H1 (cell line): ENCODE data around the gene FBXO47. TPM values are rescaled to one million over a fixed set of nuclear protein-coding genes. Genes with fewer than 3 reads are reported as not detected.
A peak's percentile ranks its signal among the peaks of the same experiment; 100 is the strongest.

Source experiments
- CTCF ChIA-PET: fragments of 300-600 bp; sonication (Branson Sonifier 250); formaldehyde crosslinking; loops from one replicate; lab custom pipeline; 2021; ENCODE audit not compliant: partially characterized antibody; lab: Charles Lee
- POLR2A ChIA-PET: fragments of 300-600 bp; sonication (Branson Sonifier 250); formaldehyde crosslinking; loops from one replicate; lab custom pipeline; 2021; ENCODE audit warnings: inconsistent platforms; ENCODE audit not compliant: partially characterized antibody; lab: Charles Lee
- DNase-seq, 2 experiments: peaks; one replicate each; pipeline versions ENCODE4 v3.0.0 to v3.0.0-alpha.2; 2010 to 2022; ENCODE audit warnings: low spot score in 2 of 2, low read depth in 1 of 2, mixed read lengths in 1 of 2
- FAIRE-seq: peaks from 2 replicates; lab custom pipeline; 2011; peaks lifted over from hg19 to GRCh38; lab: Jason Lieb, UNC
- H2AFZ ChIP-seq: 2 replicates; pipeline ENCODE4 v1.8.1; 2012; ENCODE audit warnings: low read length, inconsistent platforms
- H2AK5ac ChIP-seq: 2 replicates; pipeline ENCODE4 v1.6.1; 2013; ENCODE audit warnings: low read depth, low read length
- H2BK120ac ChIP-seq: replicated peaks from 2 replicates; pipeline ENCODE3; 2013; ENCODE audit warnings: low read depth, low read length, inconsistent platforms
- H2BK12ac ChIP-seq: 2 replicates; pipeline ENCODE4 v1.6.1; 2013; ENCODE audit warnings: low read depth, low read length
- H2BK15ac ChIP-seq: 2 replicates; pipeline ENCODE4 v1.6.1; 2013; ENCODE audit warnings: low read length
- H2BK20ac ChIP-seq: 2 replicates; pipeline ENCODE4 v1.6.1; 2013; ENCODE audit warnings: low read length
- H2BK5ac ChIP-seq: 2 replicates; pipeline ENCODE4 v1.6.1; 2013; ENCODE audit warnings: low read depth, low read length
- H3K14ac ChIP-seq: 2 replicates; pipeline ENCODE4 v1.6.1; 2013; ENCODE audit warnings: inconsistent platforms; ENCODE audit not compliant: insufficient read length
- H3K18ac ChIP-seq: 2 replicates; pipeline ENCODE4 v1.6.1; 2013; ENCODE audit warnings: low read length; ENCODE audit errors: extremely low read depth
- H3K23ac ChIP-seq: 2 replicates; pipeline ENCODE4 v1.6.1; 2013; ENCODE audit warnings: inconsistent platforms; ENCODE audit not compliant: insufficient read length
- H3K23me2 ChIP-seq: 2 replicates; pipeline ENCODE4 v1.6.1; 2013; ENCODE audit warnings: low read depth, low read length
- H3K27ac ChIP-seq: 2 replicates; pipeline ENCODE4 v1.6.1; 2011; ENCODE audit warnings: low read depth, low read length, inconsistent platforms
- H3K27me3 ChIP-seq, 4 experiments: replicated peaks in 1 of 4; 1 replicate in 1 of 4; 2 replicates in 3 of 4; pipeline versions ENCODE4 v1.6.1 to v1.8.1; 2011 to 2013; ENCODE audit warnings: low read length in 3 of 4, mild to moderate bottlenecking in 3 of 4, inconsistent platforms in 2 of 4, mixed read lengths in 2 of 4, moderate library complexity in 1 of 4; ENCODE audit not compliant: control insufficient read depth in 3 of 4, insufficient read depth in 3 of 4; ENCODE audit errors: extremely low read depth in 1 of 4
- H3K36me3 ChIP-seq, 4 experiments: 2 replicates each; pipeline versions ENCODE4 v1.6.1 to v1.8.1; 2011 to 2013; ENCODE audit warnings: mild to moderate bottlenecking in 4 of 4, low read length in 3 of 4, moderate library complexity in 2 of 4, control low read depth in 1 of 4, inconsistent platforms in 1 of 4; ENCODE audit not compliant: insufficient read depth in 4 of 4, control insufficient read depth in 2 of 4
- H3K4ac ChIP-seq: replicated peaks from 2 replicates; pipeline ENCODE3; 2013; ENCODE audit warnings: low read length, low read depth, mixed read lengths, inconsistent platforms; ENCODE audit not compliant: insufficient read length
- H3K4me1 ChIP-seq, 4 experiments: replicated peaks in 1 of 4; 1 replicate in 1 of 4; 2 replicates in 3 of 4; pipeline versions ENCODE4 v1.6.1 to v1.8.1; 2011 to 2013; ENCODE audit warnings: low read length in 3 of 4, inconsistent platforms in 2 of 4, mixed read lengths in 1 of 4; ENCODE audit not compliant: insufficient read depth in 4 of 4, control insufficient read depth in 3 of 4
- H3K4me2 ChIP-seq, 2 experiments: 2 replicates each; pipeline versions ENCODE4 v1.6.1 to v1.8.1; 2011 to 2013; ENCODE audit warnings: low read depth in 2 of 2, low read length in 2 of 2, control low read depth in 1 of 2, inconsistent platforms in 1 of 2, mild to moderate bottlenecking in 1 of 2; ENCODE audit not compliant: insufficient read depth in 1 of 2
- H3K4me3 ChIP-seq, 4 experiments: fragments of 200-600, 300-600 bp in 1 of 4; sonication (generic), shearing (Covaris generic), sonication (Bioruptor Twin) in 1 of 4; 2 replicates each; pipeline versions ENCODE4 v1.5.1 to v1.8.1; 2011 to 2016; ENCODE audit warnings: low read length in 4 of 4, low read depth in 3 of 4, control low read depth in 2 of 4, inconsistent platforms in 2 of 4, mild to moderate bottlenecking in 2 of 4, mixed read lengths in 1 of 4, moderate library complexity in 1 of 4; ENCODE audit not compliant: insufficient read depth in 2 of 4; ENCODE audit errors: extremely low read depth in 1 of 4
- H3K56ac ChIP-seq: replicated peaks from 2 replicates; pipeline ENCODE3; 2013; ENCODE audit warnings: low read depth, mild to moderate bottlenecking, mixed read lengths, low read length, inconsistent platforms; ENCODE audit not compliant: insufficient read length
- H3K79me1 ChIP-seq: 2 replicates; pipeline ENCODE4 v1.6.1; 2013; ENCODE audit warnings: low read depth, low read length, control low read depth
- H3K79me2 ChIP-seq, 2 experiments: 2 replicates each; pipeline versions ENCODE4 v1.6.1 to v1.8.1; 2012 to 2013; ENCODE audit warnings: low read length in 2 of 2, mild to moderate bottlenecking in 2 of 2, inconsistent platforms in 1 of 2; ENCODE audit not compliant: insufficient read depth in 2 of 2, control insufficient read depth in 1 of 2
- H3K9ac ChIP-seq, 4 experiments: replicated peaks in 1 of 4; 1 replicate in 1 of 4; 2 replicates in 3 of 4; pipeline versions ENCODE4 v1.6.1 to v1.8.1; 2011 to 2013; ENCODE audit warnings: low read depth in 3 of 4, low read length in 3 of 4, control low read depth in 2 of 4, mild to moderate bottlenecking in 2 of 4, moderate library complexity in 2 of 4, inconsistent platforms in 1 of 4; ENCODE audit errors: extremely low read depth in 1 of 4
- H3K9me3 ChIP-seq, 2 experiments: 2 replicates each; pipeline versions ENCODE4 v1.6.1 to v1.8.1; 2012 to 2013; ENCODE audit warnings: mild to moderate bottlenecking in 2 of 2, moderate library complexity in 2 of 2, control low read depth in 1 of 2, inconsistent platforms in 1 of 2, low read depth in 1 of 2, low read length in 1 of 2, mixed read lengths in 1 of 2; ENCODE audit not compliant: insufficient read depth in 2 of 2
- H4K20me1 ChIP-seq, 2 experiments: replicated peaks in 1 of 2; 2 replicates each; pipeline versions ENCODE3 to v1.8.1; 2011 to 2013; ENCODE audit warnings: inconsistent platforms in 2 of 2, low read length in 2 of 2, mild to moderate bottlenecking in 1 of 2; ENCODE audit not compliant: insufficient read depth in 2 of 2, control insufficient read depth in 1 of 2
- H4K5ac ChIP-seq: 2 replicates; pipeline ENCODE4 v1.6.1; 2013; ENCODE audit warnings: low read length, low read depth, mixed read lengths, inconsistent platforms; ENCODE audit not compliant: insufficient read length
- H4K8ac ChIP-seq: 2 replicates; pipeline ENCODE4 v1.8.0; 2013; ENCODE audit warnings: mild to moderate bottlenecking, moderate library complexity, low read length, inconsistent platforms; ENCODE audit not compliant: insufficient read depth; ENCODE audit errors: extremely low read depth
- H4K91ac ChIP-seq: replicated peaks from 2 replicates; pipeline ENCODE3; 2013; ENCODE audit warnings: low read length, mixed read lengths, inconsistent platforms; ENCODE audit not compliant: insufficient read length
- ATF2 ChIP-seq: IDR thresholded peaks from 2 replicates; pipeline ENCODE4 v1.6.1; 2012; ENCODE audit warnings: low read length, inconsistent platforms
- FOSL1 ChIP-seq: IDR thresholded peaks from 2 replicates; pipeline ENCODE4 v1.6.1; 2011; ENCODE audit warnings: mild to moderate bottlenecking, low read depth, low read length, moderate library complexity; ENCODE audit not compliant: insufficient read depth
- HDAC2 ChIP-seq, 2 experiments: fragments of 300-600 bp in 1 of 2; sonication (generic) in 1 of 2; IDR thresholded peaks; 2 replicates each; pipeline ENCODE4 v1.6.1; 2011 to 2012; ENCODE audit warnings: low read depth in 2 of 2, low read length in 2 of 2, mild to moderate bottlenecking in 2 of 2, moderate library complexity in 2 of 2, borderline replicate concordance in 1 of 2, inconsistent platforms in 1 of 2
- JUND ChIP-seq: IDR thresholded peaks from 2 replicates; pipeline ENCODE4 v1.6.1; 2011; ENCODE audit warnings: mild to moderate bottlenecking, improper control_type of control experiment, low read length
- KDM4A ChIP-seq: IDR thresholded peaks from one replicate; pipeline ENCODE4 v1.7.1; 2012; ENCODE audit warnings: low read depth, mild to moderate bottlenecking, moderate library complexity, low read length, inconsistent platforms; ENCODE audit not compliant: severe bottlenecking
- SRF ChIP-seq: IDR thresholded peaks from 2 replicates; pipeline ENCODE4 v1.6.1; 2011; ENCODE audit warnings: mild to moderate bottlenecking, low read depth, low read length, moderate library complexity
- TAF1 ChIP-seq: IDR thresholded peaks from 2 replicates; pipeline ENCODE4 v1.6.1; 2011; ENCODE audit warnings: mild to moderate bottlenecking, low read depth, low read length
- ZNF274 ChIP-seq: IDR thresholded peaks from 2 replicates; pipeline ENCODE4 v1.7.0; 2012; ENCODE audit warnings: low read length, borderline replicate concordance; ENCODE audit errors: extremely low read depth
- WGBS, 2 experiments: shearing (Covaris generic) in 1 of 2; methylation state at CpG; one replicate each; pipeline versions ENCODE4 v1.1.6 to v1.1.7; 2013 to 2015; ENCODE audit warnings: low lambda C conversion rate in 2 of 2, mixed read lengths in 2 of 2, inconsistent platforms in 1 of 2, low coverage in 1 of 2, missing lambda C conversion rate in 1 of 2; ENCODE audit not compliant: insufficient replicate concordance in 2 of 2, insufficient coverage in 1 of 2, insufficient read length in 1 of 2; ENCODE audit errors: extremely low coverage in 1 of 2, missing lambda C conversion rate in 1 of 2; 5-methylcytosine and 5-hydroxymethylcytosine counted together
- polyA plus RNA-seq, 7 experiments: library from polyadenylated mRNA; depleted of rRNA in 3 of 7; stranded (reverse) in 5 of 7; unstranded in 2 of 7; fragments of >200 nt in 5 of 7; fragments of 200-250 nt in 2 of 7; gene quantifications; 1 replicate in 5 of 7; 2 replicates in 1 of 7; 4 replicates in 1 of 7; pipeline versions ENCODE4 v1.2.1 to v1.2.3, GENCODE V29; 2011 to 2013; ENCODE audit warnings: missing spikeins in 2 of 7, mixed read lengths in 2 of 7
- total RNA-seq: library from RNA; stranded (reverse); fragmentation: NEBNext Ultra II Directional; extraction: Animal tissue kit (Norgen Biotek cat#: 25700); gene quantifications from 2 replicates; pipeline ENCODE4 v1.2.1, GENCODE V29; 2021

FBXO47 gene
- total and polyA plus RNA-seq, 2 of the 8 experiments (the other 6 are each of a cell fraction or from before 2014, with no cell fraction given): not detected

GRCh38 chr17:39011907-39012468, 44.8 kb upstream of the FBXO47 start:
- H2BK120ac ChIP-seq: no peak overlapping the region
- no peaks in the 10 kb centered on the region for H3K36me3 ChIP-seq
- H3K4me3 ChIP-seq: peak overlapping the region; percentile 20 to 51 (median 37); a peak in 7 of 8 replicates
- H4K8ac ChIP-seq: peak overlapping the region; percentile 79; the same call in 1 of the 2 replicates
- no peak overlapping the region for H3K56ac ChIP-seq
- WGBS, 2 experiments: 11% methylated on average over 9 of the region's 14 CpGs; no CpG with 5 or more reads in 1 of the 2 experiments
- peak overlapping the region in 1 of 4 experiments; percentile 13; a peak in 1 of 7 replicates for H3K9ac ChIP-seq
- H3K23me2 ChIP-seq: 0 out of 2 replicates have a peak, but pooled peaks cover 3% of the 10 kb centered on the region
- no peaks in the 10 kb centered on the region for H3K27me3 ChIP-seq
- no peaks in the 10 kb centered on the region for H4K20me1 ChIP-seq
- H3K9me3 ChIP-seq: peaks cover 0 to 3% of the 10 kb centered on the region in 2 experiments; a peak in 1 of 4 replicates
- POLR2A ChIA-PET: interaction anchor here (0.6 to 1.5 kb wide), 4 partner anchors 9 to 389 kb away, joined by 3 to 9 read pairs (median 4); partner anchors contain the start of gene FBXL20
- H3K4me2 ChIP-seq: peak overlapping the region; percentile 61 to 63
- H3K14ac ChIP-seq: no peak overlapping the region
- CTCF ChIA-PET: interaction anchor here (0.6 to 1.6 kb wide), 10 partner anchors 9 to 336 kb away, joined by 3 to 14 read pairs (median 3); no protein-coding TSS in a partner anchor
- H3K27ac ChIP-seq: no peak overlapping the region
- no peak overlapping the region for H3K4ac ChIP-seq
- H2BK12ac ChIP-seq: peak overlapping the region; percentile 87; the same call in 1 of the 2 replicates
- H3K18ac ChIP-seq: no peak overlapping the region
- no peak overlapping the region for H4K5ac ChIP-seq
- DNase-seq (peak; percentile 29 to 77), FAIRE-seq (peak; percentile 39)
- peaks cover 0 to 4% (median 0%) of the 10 kb centered on the region in 4 experiments; a peak in 3 of 7 replicates for H3K4me1 ChIP-seq
- no peak overlapping the region for H3K23ac ChIP-seq
- H4K91ac ChIP-seq: no peak overlapping the region
- no peaks in the 10 kb centered on the region for H3K79me1 ChIP-seq
- H2AFZ ChIP-seq: 0 out of 2 replicates have a peak overlapping the region, but pooled peaks have one; percentile 19
- H2BK20ac ChIP-seq: peak overlapping the region; percentile 91; the same call in 1 of the 2 replicates
- no peaks in the 10 kb centered on the region for H3K79me2 ChIP-seq
- H2AK5ac ChIP-seq: no peak overlapping the region
- H2BK15ac ChIP-seq: no peak overlapping the region
- peak overlapping the region; percentile 71; the same call in 1 of the 2 replicates for H2BK5ac ChIP-seq
- no peak for TF ChIP-seq ZNF274
- peak; percentile 30 to 38; a peak in 1 of 4 replicates for TF ChIP-seq HDAC2 (IDR thresholded peaks at IDR 0.05; ENCODE audit: borderline replicate concordance in 1 of 2, low read depth in 2 of 2, low read length in 2 of 2)
- no peak for TF ChIP-seq FOSL1
- peak; percentile 29; the same call in 1 of the 2 replicates for TF ChIP-seq TAF1
- TF ChIP-seq JUND: peak; percentile 69; the same call in 1 of the 2 replicates
- peak; percentile 27 for TF ChIP-seq KDM4A
- no peak for TF ChIP-seq SRF
- peak; percentile 46; the same call in 1 of the 2 replicates for TF ChIP-seq ATF2
